HEK293 (cell line): ENCODE results near the gene GMPR.
A peak's percentile ranks its signal among the peaks of the same experiment; 100 is the strongest.

ENCODE experiments used
- KLF17 ChIP-seq: fragments of 450-650 bp; formaldehyde crosslinking; IDR thresholded peaks from 2 replicates; pipeline ENCODE4 v1.5.1; 2016; ENCODE audit warnings: missing biosample characterization, missing genetic modification characterization
- MYNN ChIP-seq: fragments of 450-650 bp; formaldehyde crosslinking; IDR thresholded peaks from 2 replicates; pipeline ENCODE4 v1.5.1; 2016; ENCODE audit warnings: missing biosample characterization, missing genetic modification characterization, borderline replicate concordance
- OSR2 ChIP-seq: fragments of 450-650 bp; formaldehyde crosslinking; IDR thresholded peaks from 2 replicates; pipeline ENCODE4 v1.5.1; 2016; ENCODE audit warnings: missing biosample characterization, missing genetic modification characterization
- OVOL3 ChIP-seq: fragments of 450-650 bp; formaldehyde crosslinking; IDR thresholded peaks from 2 replicates; pipeline ENCODE4 v1.5.1; 2016; ENCODE audit warnings: missing biosample characterization, missing genetic modification characterization
- PRDM10 ChIP-seq: fragments of 450-650 bp; formaldehyde crosslinking; IDR thresholded peaks from 2 replicates; pipeline ENCODE4 v1.5.1; 2016; ENCODE audit warnings: missing biosample characterization, missing genetic modification characterization
- SCRT2 ChIP-seq: fragments of 450-650 bp; formaldehyde crosslinking; IDR thresholded peaks from 2 replicates; pipeline ENCODE4 v1.5.1; 2016; ENCODE audit warnings: missing biosample characterization, missing genetic modification characterization
- SP7 ChIP-seq: fragments of 450-650 bp; formaldehyde crosslinking; IDR thresholded peaks from 2 replicates; pipeline ENCODE4 v1.5.1; 2016; ENCODE audit warnings: missing biosample characterization, missing genetic modification characterization
- ZBTB17 ChIP-seq: fragments of 450-650 bp; formaldehyde crosslinking; IDR thresholded peaks from 2 replicates; pipeline ENCODE4 v1.5.1; 2016; ENCODE audit warnings: missing biosample characterization, missing genetic modification characterization
- ZFHX2 ChIP-seq: fragments of 450-650 bp; formaldehyde crosslinking; conservative IDR thresholded peaks from 2 replicates; pipeline ENCODE4 v1.5.1; 2016; ENCODE audit warnings: missing biosample characterization, missing genetic modification characterization
- ZNF174 ChIP-seq: fragments of 450-650 bp; formaldehyde crosslinking; IDR thresholded peaks from 2 replicates; pipeline ENCODE4 v1.5.0; 2017; ENCODE audit warnings: missing biosample characterization, mild to moderate bottlenecking, missing genetic modification characterization
- ZNF202 ChIP-seq: fragments of 450-650 bp; formaldehyde crosslinking; IDR thresholded peaks from 2 replicates; pipeline ENCODE4 v1.5.1; 2016; ENCODE audit warnings: missing biosample characterization, missing genetic modification characterization, borderline replicate concordance
- ZNF302 ChIP-seq: fragments of 450-650 bp; formaldehyde crosslinking; IDR thresholded peaks from 2 replicates; pipeline ENCODE4 v1.5.1; 2016; ENCODE audit warnings: missing biosample characterization, missing genetic modification characterization, low read depth
- ZNF335 ChIP-seq: fragments of 450-650 bp; formaldehyde crosslinking; conservative IDR thresholded peaks from 2 replicates; pipeline ENCODE4 v1.5.1; 2016; ENCODE audit warnings: missing biosample characterization, missing genetic modification characterization
- ZNF366 ChIP-seq: fragments of 450-650 bp; formaldehyde crosslinking; conservative IDR thresholded peaks from 2 replicates; pipeline ENCODE4 v1.5.1; 2016; ENCODE audit warnings: missing biosample characterization, missing genetic modification characterization
- ZNF391 ChIP-seq: fragments of 450-650 bp; formaldehyde crosslinking; IDR thresholded peaks from 2 replicates; pipeline ENCODE4 v1.5.1; 2016; ENCODE audit warnings: low read depth, missing biosample characterization, missing genetic modification characterization, borderline replicate concordance
- ZNF394 ChIP-seq: fragments of 450-650 bp; formaldehyde crosslinking; IDR thresholded peaks from 2 replicates; pipeline ENCODE4 v1.5.1; 2016; ENCODE audit warnings: missing biosample characterization, missing genetic modification characterization, mild to moderate bottlenecking, moderate library complexity, borderline replicate concordance
- ZNF426 ChIP-seq: fragments of 450-650 bp; formaldehyde crosslinking; IDR thresholded peaks from 2 replicates; pipeline ENCODE4 v1.5.1; 2017; ENCODE audit warnings: missing biosample characterization, missing genetic modification characterization, mild to moderate bottlenecking, inconsistent platforms, moderate library complexity
- ZNF510 ChIP-seq: fragments of 450-650 bp; formaldehyde crosslinking; IDR thresholded peaks from 2 replicates; pipeline ENCODE4 v1.5.1; 2018; ENCODE audit warnings: mild to moderate bottlenecking, missing genetic modification characterization, missing biosample characterization; ENCODE audit not compliant: insufficient replicate concordance
- ZNF521 ChIP-seq: fragments of 450-650 bp; formaldehyde crosslinking; IDR thresholded peaks from 2 replicates; pipeline ENCODE4 v1.5.1; 2017; ENCODE audit warnings: missing biosample characterization, mild to moderate bottlenecking, missing genetic modification characterization
- ZNF529 ChIP-seq: fragments of 450-650 bp; formaldehyde crosslinking; IDR thresholded peaks from 2 replicates; pipeline ENCODE4 v1.5.1; 2017; ENCODE audit warnings: missing genetic modification characterization, missing biosample characterization; ENCODE audit not compliant: insufficient replicate concordance
- ZNF558 ChIP-seq: fragments of 450-650 bp; formaldehyde crosslinking; IDR thresholded peaks from 2 replicates; pipeline ENCODE4 v1.5.1; 2016; ENCODE audit warnings: missing biosample characterization, missing genetic modification characterization
- ZNF560 ChIP-seq: fragments of 450-650 bp; formaldehyde crosslinking; IDR thresholded peaks from 2 replicates; pipeline ENCODE4 v1.5.1; 2017; ENCODE audit warnings: missing biosample characterization, missing genetic modification characterization, borderline replicate concordance
- ZNF623 ChIP-seq: fragments of 450-650 bp; formaldehyde crosslinking; IDR thresholded peaks from 2 replicates; pipeline ENCODE4 v1.5.1; 2016; ENCODE audit warnings: missing biosample characterization, missing genetic modification characterization
- ZNF629 ChIP-seq: fragments of 450-650 bp; formaldehyde crosslinking; IDR thresholded peaks from 2 replicates; pipeline ENCODE4 v1.5.1; 2017; ENCODE audit warnings: missing biosample characterization, missing genetic modification characterization
- ZNF692 ChIP-seq: fragments of 450-650 bp; formaldehyde crosslinking; IDR thresholded peaks from 2 replicates; pipeline ENCODE4 v1.5.1; 2016; ENCODE audit warnings: missing biosample characterization, missing genetic modification characterization
- ZNF776 ChIP-seq: fragments of 450-650 bp; formaldehyde crosslinking; IDR thresholded peaks from 2 replicates; pipeline ENCODE4 v1.5.0; 2017; ENCODE audit warnings: missing biosample characterization, missing genetic modification characterization, borderline replicate concordance
- ZNF843 ChIP-seq: fragments of 450-650 bp; formaldehyde crosslinking; IDR thresholded peaks from 2 replicates; pipeline ENCODE4 v1.5.1; 2016; ENCODE audit warnings: missing biosample characterization, missing genetic modification characterization
- TF ChIP-seq, protein P1 (sequence below): fragments of 450-650 bp; formaldehyde crosslinking; IDR thresholded peaks from 2 replicates; pipeline ENCODE4 v1.5.1; 2017; ENCODE audit warnings: missing biosample characterization, missing genetic modification characterization
- TF ChIP-seq, protein P2 (sequence below): fragments of 450-650 bp; formaldehyde crosslinking; IDR thresholded peaks from 2 replicates; pipeline ENCODE4 v1.5.1; 2016; ENCODE audit warnings: missing biosample characterization, missing genetic modification characterization

The GMPR gene

GRCh38 chr6:16319813-16320532 is 81.6 kb downstream of the GMPR start (continued):
- TF ChIP-seq KLF17 (tag by site-specific recombination) (0 out of 2 replicates have a peak, but pooled peaks have one; percentile 59), ZNF629 (tag by site-specific recombination) (peak; percentile 85), ZNF529 (tag by site-specific recombination) (no peak), OSR2 (tag by site-specific recombination) (peak; percentile 96), ZNF366 (tag by site-specific recombination) (peak; percentile 94), SCRT2 (tag by site-specific recombination) (peak; percentile 90), ZNF510 (tag by site-specific recombination) (no peak), ZNF623 (tag by site-specific recombination) (no peak), ZNF843 (tag by site-specific recombination) (peak; percentile 54; the same call in 1 of the 2 replicates), ZNF394 (tag by site-specific recombination) (peak; percentile 94), PRDM10 (tag by site-specific recombination) (peak; percentile 55), ZNF302 (tag by site-specific recombination) (no peak), ZNF558 (tag by site-specific recombination) (0 out of 2 replicates have a peak, but pooled peaks have one; percentile 38), ZFHX2 (peak; percentile 77), ZNF521 (tag by site-specific recombination) (no peak), SP7 (tag by site-specific recombination) (peak; percentile 91), ZNF335 (tag by site-specific recombination) (peak; percentile 61), ZNF426 (no peak), ZNF692 (peak; percentile 61), ZNF391 (tag by site-specific recombination) (peak; percentile 63; the same call in 1 of the 2 replicates), ZNF776 (tag by site-specific recombination) (no peak), ZNF202 (tag by site-specific recombination) (no peak), OVOL3 (tag by site-specific recombination) (no peak), MYNN (no peak), ZBTB17 (tag by site-specific recombination) (peak; percentile 93), ZNF174 (no peak), ZNF560 (no peak)
- TF ChIP-seq, protein P1, sequence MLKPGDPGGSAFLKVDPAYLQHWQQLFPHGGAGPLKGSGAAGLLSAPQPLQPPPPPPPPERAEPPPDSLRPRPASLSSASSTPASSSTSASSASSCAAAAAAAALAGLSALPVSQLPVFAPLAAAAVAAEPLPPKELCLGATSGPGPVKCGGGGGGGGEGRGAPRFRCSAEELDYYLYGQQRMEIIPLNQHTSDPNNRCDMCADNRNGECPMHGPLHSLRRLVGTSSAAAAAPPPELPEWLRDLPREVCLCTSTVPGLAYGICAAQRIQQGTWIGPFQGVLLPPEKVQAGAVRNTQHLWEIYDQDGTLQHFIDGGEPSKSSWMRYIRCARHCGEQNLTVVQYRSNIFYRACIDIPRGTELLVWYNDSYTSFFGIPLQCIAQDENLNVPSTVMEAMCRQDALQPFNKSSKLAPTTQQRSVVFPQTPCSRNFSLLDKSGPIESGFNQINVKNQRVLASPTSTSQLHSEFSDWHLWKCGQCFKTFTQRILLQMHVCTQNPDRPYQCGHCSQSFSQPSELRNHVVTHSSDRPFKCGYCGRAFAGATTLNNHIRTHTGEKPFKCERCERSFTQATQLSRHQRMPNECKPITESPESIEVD (tag by site-specific recombination), result no peak
- TF ChIP-seq, protein P2, sequence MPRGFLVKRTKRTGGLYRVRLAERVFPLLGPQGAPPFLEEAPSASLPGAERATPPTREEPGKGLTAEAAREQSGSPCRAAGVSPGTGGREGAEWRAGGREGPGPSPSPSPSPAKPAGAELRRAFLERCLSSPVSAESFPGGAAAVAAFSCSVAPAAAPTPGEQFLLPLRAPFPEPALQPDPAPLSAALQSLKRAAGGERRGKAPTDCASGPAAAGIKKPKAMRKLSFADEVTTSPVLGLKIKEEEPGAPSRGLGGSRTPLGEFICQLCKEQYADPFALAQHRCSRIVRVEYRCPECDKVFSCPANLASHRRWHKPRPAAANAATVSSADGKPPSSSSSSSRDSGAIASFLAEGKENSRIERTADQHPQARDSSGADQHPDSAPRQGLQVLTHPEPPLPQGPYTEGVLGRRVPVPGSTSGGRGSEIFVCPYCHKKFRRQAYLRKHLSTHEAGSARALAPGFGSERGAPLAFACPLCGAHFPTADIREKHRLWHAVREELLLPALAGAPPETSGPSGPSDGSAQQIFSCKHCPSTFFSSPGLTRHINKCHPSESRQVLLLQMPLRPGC (tag by site-specific recombination), result 0 out of 2 replicates have a peak, but pooled peaks have one; percentile 44
